ENCODE results near the gene KIF26B. TPM values are rescaled to one million over a fixed set of nuclear protein-coding genes. Genes with fewer than 3 reads are reported as not detected.
"Not testable (repeated sequence)": the region's sequence is repeated elsewhere in the genome, so short reads cannot be mapped to it uniquely, and the experiment has no call there.

The KIF26B gene
- total RNA-seq, 6 experiments from 2014 or later = 0.31 to 0.55 (median 0.35) TPM

DNA sequence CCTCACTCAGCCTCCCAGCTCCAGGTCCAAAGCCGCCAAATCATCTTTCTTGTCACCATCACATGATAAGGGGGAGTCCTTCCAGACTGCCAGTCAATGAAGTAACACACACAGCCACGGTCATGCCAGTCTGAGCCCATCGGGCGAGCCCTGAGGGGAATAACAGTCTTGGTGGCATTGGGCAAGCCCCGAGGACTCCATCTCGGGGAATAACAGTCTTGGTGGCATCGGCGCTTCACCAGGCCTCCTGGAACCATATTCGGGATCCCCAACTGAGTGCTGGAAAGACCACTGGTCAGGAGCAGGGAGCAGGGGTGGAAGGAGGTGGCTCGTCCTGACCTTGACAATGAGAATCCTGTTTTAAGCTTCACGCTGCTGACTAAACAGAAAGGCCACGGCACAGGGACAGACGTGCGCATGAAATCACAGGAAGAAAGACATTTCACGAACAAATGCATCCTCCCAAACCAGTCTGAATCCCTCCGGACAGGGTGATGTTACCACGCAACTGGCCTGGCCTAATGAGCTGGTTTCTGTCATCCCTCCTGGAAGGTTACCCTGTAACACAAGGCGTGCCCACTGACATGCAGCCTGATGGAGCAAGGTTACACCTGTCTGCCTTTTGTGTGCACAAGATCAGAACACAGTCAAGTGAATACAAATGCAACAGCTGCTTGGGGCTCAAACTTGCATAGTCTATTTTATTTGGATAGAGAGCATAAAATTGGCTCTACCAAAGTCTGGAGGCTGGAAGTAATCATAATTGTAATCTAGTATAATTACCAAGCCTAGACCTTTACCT lies 517.4 kb downstream of the KIF26B start:
- Histone ChIP-seq H3K36me3 (no peaks in the 10 kb centered on the region), H3K27me3 (no peaks in the 10 kb centered on the region), H3K9me3 (no peaks in the 10 kb centered on the region), H3K27ac (no peak overlapping the region), H3K4me1 (no peaks in the 10 kb centered on the region), H3K4me3 (no peak overlapping the region)
- DNase-seq (peak in 1 of 3 donors; percentile 48), ATAC-seq (no peak)
- 53% methylated on average over 4 of the region's 18 CpGs for WGBS (ENCODE audit: insufficient coverage, low coverage, low lambda C conversion rate, missing lambda C conversion rate)
- intact Hi-C loops (cut with DNase I) = no loop called here
- TF ChIP-seq, protein P1, sequence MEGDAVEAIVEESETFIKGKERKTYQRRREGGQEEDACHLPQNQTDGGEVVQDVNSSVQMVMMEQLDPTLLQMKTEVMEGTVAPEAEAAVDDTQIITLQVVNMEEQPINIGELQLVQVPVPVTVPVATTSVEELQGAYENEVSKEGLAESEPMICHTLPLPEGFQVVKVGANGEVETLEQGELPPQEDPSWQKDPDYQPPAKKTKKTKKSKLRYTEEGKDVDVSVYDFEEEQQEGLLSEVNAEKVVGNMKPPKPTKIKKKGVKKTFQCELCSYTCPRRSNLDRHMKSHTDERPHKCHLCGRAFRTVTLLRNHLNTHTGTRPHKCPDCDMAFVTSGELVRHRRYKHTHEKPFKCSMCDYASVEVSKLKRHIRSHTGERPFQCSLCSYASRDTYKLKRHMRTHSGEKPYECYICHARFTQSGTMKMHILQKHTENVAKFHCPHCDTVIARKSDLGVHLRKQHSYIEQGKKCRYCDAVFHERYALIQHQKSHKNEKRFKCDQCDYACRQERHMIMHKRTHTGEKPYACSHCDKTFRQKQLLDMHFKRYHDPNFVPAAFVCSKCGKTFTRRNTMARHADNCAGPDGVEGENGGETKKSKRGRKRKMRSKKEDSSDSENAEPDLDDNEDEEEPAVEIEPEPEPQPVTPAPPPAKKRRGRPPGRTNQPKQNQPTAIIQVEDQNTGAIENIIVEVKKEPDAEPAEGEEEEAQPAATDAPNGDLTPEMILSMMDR (IDR thresholded peaks at IDR 0.05) = no peak
- no peak for TF ChIP-seq POLR2A (IDR thresholded peaks at IDR 0.05)

- H3K4me3 ChIP-seq; H3K27me3 ChIP-seq; ATAC-seq; H3K27ac ChIP-seq; H3K36me3 ChIP-seq; H3K9me3 ChIP-seq; intact Hi-C loops (cut with DNase I); H3K4me1 ChIP-seq: not testable (repeated sequence)
- peak in 1 of 3 donors; percentile 11 for DNase-seq
- WGBS (ENCODE audit: insufficient coverage, low coverage, low lambda C conversion rate, missing lambda C conversion rate) = 93% methylated on average over 24 of the region's 41 CpGs
Measured at GRCh38 chr1:245672836-245673656, 518.3 kb downstream of the KIF26B start.

- WGBS (ENCODE audit: insufficient coverage, low coverage, low lambda C conversion rate, missing lambda C conversion rate) = 23% methylated on average over 2 of the region's 2 CpGs
Measured at GRCh38 chr1:245673881-245674414, 519.2 kb downstream of the KIF26B start.

GRCh38 chr1:245677461-245678240 lies 522.9 kb downstream of the KIF26B start:
- Histone ChIP-seq H3K27ac (no peak overlapping the region), H3K4me3 (no peak overlapping the region), H3K4me1 (no peaks in the 10 kb centered on the region), H3K36me3 (no peaks in the 10 kb centered on the region), H3K9me3 (no peaks in the 10 kb centered on the region), H3K27me3 (no peaks in the 10 kb centered on the region)
- DNase-seq = no peak
- intact Hi-C loops (cut with DNase I) = no loop called here
- 70% methylated on average over 5 of the region's 9 CpGs for WGBS (ENCODE audit: insufficient coverage, low coverage, low lambda C conversion rate, missing lambda C conversion rate)
- TF ChIP-seq, protein P1 (IDR thresholded peaks at IDR 0.05) = no peak
- no peak for ATAC-seq

More at GRCh38 chr1:245673881-245674414, 519.2 kb downstream of the KIF26B start:
- intact Hi-C loops (cut with DNase I) = no loop called here
- Histone ChIP-seq H3K4me1 (no peaks in the 10 kb centered on the region), H3K36me3 (no peaks in the 10 kb centered on the region), H3K4me3 (no peak overlapping the region), H3K9me3 (no peaks in the 10 kb centered on the region), H3K27me3 (no peaks in the 10 kb centered on the region), H3K27ac (no peak overlapping the region)
- ATAC-seq (no peak), DNase-seq (no peak)
- TF ChIP-seq, protein P1 (IDR thresholded peaks at IDR 0.05) = no peak
- no peak for TF ChIP-seq POLR2A (IDR thresholded peaks at IDR 0.05)
